SU-DHL-6 (cell line): Measurements from ENCODE around the gene JPH4.

Source experiments
- EZH2phosphoT487 ChIP-seq: fragments of 200-600 bp; sonication (generic), shearing (Covaris generic); conservative IDR thresholded peaks from 2 replicates; pipeline ENCODE4 v1.6.1; 2018; ENCODE audit warnings: mild to moderate bottlenecking, antibody characterized with exemption, low read length, moderate library complexity, mixed read lengths
- TF ChIP-seq, protein P1 (sequence below): fragments of 200-600 bp; sonication (generic); IDR thresholded peaks from one replicate; pipeline ENCODE4 v1.5.1; 2017; ENCODE audit warnings: antibody characterized with exemption, mild to moderate bottlenecking, low read length, moderate library complexity; ENCODE audit not compliant: insufficient read depth, poor library complexity, severe bottlenecking

DNA sequence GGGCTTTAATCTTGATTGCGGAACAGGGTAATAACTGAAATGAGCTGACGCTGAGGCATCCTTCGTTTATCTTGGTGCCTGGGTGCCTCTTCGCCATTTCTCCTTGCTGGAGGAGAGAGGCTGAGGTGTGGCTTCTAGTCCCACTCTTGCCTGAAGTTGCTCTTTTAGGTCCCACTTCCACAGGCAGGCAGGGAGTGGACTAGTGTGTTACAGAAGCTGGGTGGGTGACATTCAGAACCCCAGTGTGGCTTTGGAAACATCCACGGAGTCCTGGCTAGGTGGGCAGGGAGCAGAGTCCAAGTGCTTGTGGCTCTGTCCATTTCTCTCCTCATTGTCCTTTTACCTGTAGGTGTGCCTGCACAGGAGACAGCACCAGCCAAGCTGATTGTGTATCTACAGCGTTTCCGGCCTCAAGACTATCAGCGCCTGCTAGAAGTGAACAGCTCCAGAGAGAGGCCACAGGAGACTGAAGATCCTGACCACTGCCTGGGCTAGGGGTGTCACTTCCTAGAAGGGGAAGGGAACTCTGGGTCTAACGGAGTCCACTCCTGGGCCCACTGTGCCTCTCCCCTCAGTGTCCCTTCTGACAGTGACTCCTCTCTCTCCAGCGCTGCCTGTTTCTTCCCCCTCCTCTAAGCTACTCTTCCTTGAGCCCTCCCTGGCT, 20.1 kb downstream of the JPH4 start:
- TF ChIP-seq, protein P1, sequence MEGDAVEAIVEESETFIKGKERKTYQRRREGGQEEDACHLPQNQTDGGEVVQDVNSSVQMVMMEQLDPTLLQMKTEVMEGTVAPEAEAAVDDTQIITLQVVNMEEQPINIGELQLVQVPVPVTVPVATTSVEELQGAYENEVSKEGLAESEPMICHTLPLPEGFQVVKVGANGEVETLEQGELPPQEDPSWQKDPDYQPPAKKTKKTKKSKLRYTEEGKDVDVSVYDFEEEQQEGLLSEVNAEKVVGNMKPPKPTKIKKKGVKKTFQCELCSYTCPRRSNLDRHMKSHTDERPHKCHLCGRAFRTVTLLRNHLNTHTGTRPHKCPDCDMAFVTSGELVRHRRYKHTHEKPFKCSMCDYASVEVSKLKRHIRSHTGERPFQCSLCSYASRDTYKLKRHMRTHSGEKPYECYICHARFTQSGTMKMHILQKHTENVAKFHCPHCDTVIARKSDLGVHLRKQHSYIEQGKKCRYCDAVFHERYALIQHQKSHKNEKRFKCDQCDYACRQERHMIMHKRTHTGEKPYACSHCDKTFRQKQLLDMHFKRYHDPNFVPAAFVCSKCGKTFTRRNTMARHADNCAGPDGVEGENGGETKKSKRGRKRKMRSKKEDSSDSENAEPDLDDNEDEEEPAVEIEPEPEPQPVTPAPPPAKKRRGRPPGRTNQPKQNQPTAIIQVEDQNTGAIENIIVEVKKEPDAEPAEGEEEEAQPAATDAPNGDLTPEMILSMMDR, result no peak
- TF ChIP-seq EZH2phosphoT487, result no peak
